ENCODE measurements around the gene HIPK2.
A peak's percentile ranks its signal among the peaks of the same experiment; 100 is the strongest.

Gene HIPK2

GRCh38 chr7:139758388-139758787, 19.4 kb downstream of the HIPK2 start:
- TF ChIP-seq CTCF (IDR thresholded peaks at IDR 0.05; ENCODE audit: low read depth, low read length, missing control alignments) = no peak
- Histone ChIP-seq H3K27ac (no peak overlapping the region), H3K27me3 (replicated peaks) (no peaks in the 10 kb centered on the region), H3K36me3 (replicated peaks) (peaks cover 7% of the 10 kb centered on the region), H3K4me3 (ENCODE audit: low read depth, low read length) (no peak overlapping the region)
- in situ Hi-C loops (cut with HindIII; ENCODE audit: low pct_ligation_motif_present, low sequenced_read_pairs) = no loop called here
- DNase-seq = no peak

GRCh38 chr7:139757968-139758367, 19.8 kb downstream of the HIPK2 start:
- no peak for DNase-seq
- in situ Hi-C loops (cut with HindIII; ENCODE audit: low pct_ligation_motif_present, low sequenced_read_pairs) = no loop called here

GRCh38 chr7:139753693-139754111, 24.1 kb downstream of the HIPK2 start:
- H3K4me3 ChIP-seq (ENCODE audit: low read depth, low read length) = no peak overlapping the region
- in situ Hi-C loops (cut with HindIII; ENCODE audit: low pct_ligation_motif_present, low sequenced_read_pairs) = no loop called here
- H3K36me3 ChIP-seq (replicated peaks) = peaks cover 7% of the 10 kb centered on the region
- TF ChIP-seq CTCF (IDR thresholded peaks at IDR 0.05; ENCODE audit: low read depth, low read length, missing control alignments) = no peak
- no peak overlapping the region for H3K27ac ChIP-seq
- no peak for DNase-seq
- H3K27me3 ChIP-seq (replicated peaks) = no peaks in the 10 kb centered on the region

More at GRCh38 chr7:139757968-139758367, 19.8 kb downstream of the HIPK2 start:
- H3K4me3 ChIP-seq (ENCODE audit: low read depth, low read length) = no peak overlapping the region
- peaks cover 7% of the 10 kb centered on the region for H3K36me3 ChIP-seq (replicated peaks)
- TF ChIP-seq CTCF (IDR thresholded peaks at IDR 0.05; ENCODE audit: low read depth, low read length, missing control alignments) = no peak
- no peak overlapping the region for H3K27ac ChIP-seq
- H3K27me3 ChIP-seq (replicated peaks) = no peaks in the 10 kb centered on the region

GRCh38 chr7:139753081-139753692, 24.6 kb downstream of the HIPK2 start:
- no peak for DNase-seq
- H3K27ac ChIP-seq = no peak overlapping the region
- H3K27me3 ChIP-seq (replicated peaks) = no peaks in the 10 kb centered on the region
- peaks cover 7% of the 10 kb centered on the region for H3K36me3 ChIP-seq (replicated peaks)
- in situ Hi-C loops (cut with HindIII; ENCODE audit: low pct_ligation_motif_present, low sequenced_read_pairs) = no loop called here
- no peak overlapping the region for H3K4me3 ChIP-seq (ENCODE audit: low read depth, low read length)
- peak; percentile 54 for TF ChIP-seq CTCF (IDR thresholded peaks at IDR 0.05; ENCODE audit: low read depth, low read length, missing control alignments)

GRCh38 chr7:139752604-139753003, 25.2 kb downstream of the HIPK2 start:
- in situ Hi-C loops (cut with HindIII; ENCODE audit: low pct_ligation_motif_present, low sequenced_read_pairs) = no loop called here
- Histone ChIP-seq H3K27ac (no peak overlapping the region), H3K27me3 (replicated peaks) (no peaks in the 10 kb centered on the region), H3K4me3 (ENCODE audit: low read depth, low read length) (no peak overlapping the region), H3K36me3 (replicated peaks) (peaks cover 7% of the 10 kb centered on the region)
- no peak for DNase-seq
- TF ChIP-seq CTCF (IDR thresholded peaks at IDR 0.05; ENCODE audit: low read depth, low read length, missing control alignments) = no peak

GRCh38 chr7:139752148-139752547, 25.6 kb downstream of the HIPK2 start:
- Histone ChIP-seq H3K4me3 (ENCODE audit: low read depth, low read length) (no peak overlapping the region), H3K27me3 (replicated peaks) (no peaks in the 10 kb centered on the region), H3K27ac (no peak overlapping the region), H3K36me3 (replicated peaks) (peaks cover 7% of the 10 kb centered on the region)
- DNase-seq = no peak
- TF ChIP-seq CTCF (IDR thresholded peaks at IDR 0.05; ENCODE audit: low read depth, low read length, missing control alignments) = no peak
- in situ Hi-C loops (cut with HindIII; ENCODE audit: low pct_ligation_motif_present, low sequenced_read_pairs) = no loop called here
